SU-DHL-6 (cell line): ENCODE measurements around the gene TMEM130.

Experiments
- H2AFZ ChIP-seq: fragments of 200-600 bp; sonication (generic); 2 replicates; pipeline ENCODE4 v1.6.1; 2014; ENCODE audit warnings: low read depth, mild to moderate bottlenecking, moderate library complexity, mixed read lengths, antibody characterized with exemption, low read length; ENCODE audit not compliant: severe bottlenecking
- H3F3A ChIP-seq: fragments of 200-600 bp; shearing (Covaris generic); 2 replicates; pipeline ENCODE4 v1.6.0; 2016; ENCODE audit warnings: antibody characterized with exemption, mild to moderate bottlenecking; ENCODE audit not compliant: insufficient read depth
- H3K27ac ChIP-seq: fragments of 200-600 bp; sonication (generic); 2 replicates; pipeline ENCODE4 v1.5.1; 2016; ENCODE audit warnings: low read depth, mild to moderate bottlenecking, low read length, moderate library complexity, mixed read lengths
- H3K27me3 ChIP-seq: fragments of 200-600 bp; sonication (generic), shearing (Covaris generic); 2 replicates; pipeline ENCODE4 v1.6.0; 2014; ENCODE audit warnings: mild to moderate bottlenecking, low read length
- H3K36me3 ChIP-seq: fragments of 200-600 bp; sonication (generic); 2 replicates; pipeline ENCODE4 v1.6.1; 2014; ENCODE audit warnings: mild to moderate bottlenecking, low read length, mixed read lengths
- H3K4me2 ChIP-seq: fragments of 300-600, 200-600 bp; shearing (Covaris generic), sonication (generic); 2 replicates; pipeline ENCODE4 v1.6.0; 2014; ENCODE audit warnings: low read length, low read depth, mild to moderate bottlenecking; ENCODE audit not compliant: poor library complexity, severe bottlenecking
- H3K4me3 ChIP-seq: fragments of 200-600 bp; sonication (generic); 2 replicates; pipeline ENCODE4 v1.5.1; 2014; ENCODE audit warnings: antibody characterized with exemption, low read length, mild to moderate bottlenecking, mixed read lengths; ENCODE audit not compliant: insufficient read depth, poor library complexity, severe bottlenecking
- H3K79me2 ChIP-seq: fragments of 200-600 bp; sonication (generic); 2 replicates; pipeline ENCODE4 v1.6.1; 2014; ENCODE audit warnings: mild to moderate bottlenecking, low read length, moderate library complexity; ENCODE audit not compliant: insufficient read depth
- H3K9ac ChIP-seq: fragments of 200-600 bp; sonication (generic); 2 replicates; pipeline ENCODE4 v1.7.0; 2014; ENCODE audit warnings: mild to moderate bottlenecking, low read length
- H3K9me2 ChIP-seq: fragments of 200-600 bp; sonication (generic); replicated peaks from 2 replicates; pipeline ENCODE4 v1.6.1; 2014; ENCODE audit warnings: low read length; ENCODE audit not compliant: insufficient read depth
- H3K9me3 ChIP-seq: fragments of 200-600 bp; sonication (generic); 2 replicates; pipeline ENCODE4 v1.6.1; 2014; ENCODE audit warnings: low read length, mixed read lengths; ENCODE audit not compliant: insufficient read depth
- H4K20me1 ChIP-seq: fragments of 200-600 bp; sonication (generic); 2 replicates; pipeline ENCODE4 v1.6.1; 2014; ENCODE audit warnings: low read depth, mild to moderate bottlenecking, antibody characterized with exemption, low read length, moderate library complexity, mixed read lengths
- EZH2phosphoT487 ChIP-seq: fragments of 200-600 bp; sonication (generic), shearing (Covaris generic); conservative IDR thresholded peaks from 2 replicates; pipeline ENCODE4 v1.6.1; 2018; ENCODE audit warnings: mild to moderate bottlenecking, antibody characterized with exemption, low read length, moderate library complexity, mixed read lengths
- TF ChIP-seq, protein P1 (sequence below): fragments of 200-600 bp; sonication (generic); IDR thresholded peaks from one replicate; pipeline ENCODE4 v1.5.1; 2017; ENCODE audit warnings: antibody characterized with exemption, mild to moderate bottlenecking, low read length, moderate library complexity; ENCODE audit not compliant: insufficient read depth, poor library complexity, severe bottlenecking

The TMEM130 gene

DNA sequence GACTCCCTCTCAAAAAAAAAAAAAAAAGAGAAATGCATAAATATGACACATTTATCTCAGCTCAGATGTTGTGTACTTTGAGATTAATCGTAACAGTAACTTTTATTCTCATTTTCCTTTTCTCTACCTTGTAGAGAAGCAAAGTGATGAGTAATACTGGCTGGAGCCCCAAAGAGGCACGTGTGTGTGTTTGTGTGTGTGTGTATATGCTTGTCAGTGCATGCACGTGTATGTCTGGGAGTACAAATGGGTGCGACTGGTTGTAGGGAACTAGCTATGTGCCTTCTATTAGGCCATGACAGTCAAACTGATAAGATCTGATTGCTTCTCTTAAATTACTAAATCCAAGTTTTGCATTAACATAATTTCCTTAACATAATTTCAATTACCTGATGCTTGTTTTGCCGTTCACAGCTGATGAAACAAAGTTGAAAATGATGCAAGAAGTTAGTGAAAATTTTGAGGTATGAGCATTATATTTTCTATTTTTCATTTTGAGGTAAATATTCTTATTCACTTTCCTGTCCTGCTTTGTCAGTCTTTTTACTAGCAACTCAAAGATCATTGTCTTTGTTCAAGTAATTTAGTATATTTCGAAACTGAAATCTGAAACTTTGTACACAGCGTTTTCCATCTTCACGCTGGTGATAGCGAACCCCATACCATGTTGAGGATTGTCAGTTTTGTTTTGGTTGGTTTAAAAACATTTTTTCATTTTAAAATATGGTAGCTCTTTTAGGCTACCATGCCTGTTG lies 11.9 kb upstream of the TMEM130 start:
- Histone ChIP-seq H3K4me2 (no peak overlapping the region), H3K27me3 (no peaks in the 10 kb centered on the region), H2AFZ (no peak overlapping the region), H3K9ac (no peak overlapping the region), H3K36me3 (peaks cover 29% of the 10 kb centered on the region), H3K9me3 (no peaks in the 10 kb centered on the region), H3F3A (peaks cover 7% of the 10 kb centered on the region; the same call in 1 of the 2 replicates), H3K79me2 (peaks cover 61% of the 10 kb centered on the region), H3K9me2 (no peaks in the 10 kb centered on the region), H3K4me3 (no peak overlapping the region), H3K27ac (no peak overlapping the region), H4K20me1 (peaks cover 7% of the 10 kb centered on the region; the same call in 1 of the 2 replicates)
- TF ChIP-seq, protein P1, sequence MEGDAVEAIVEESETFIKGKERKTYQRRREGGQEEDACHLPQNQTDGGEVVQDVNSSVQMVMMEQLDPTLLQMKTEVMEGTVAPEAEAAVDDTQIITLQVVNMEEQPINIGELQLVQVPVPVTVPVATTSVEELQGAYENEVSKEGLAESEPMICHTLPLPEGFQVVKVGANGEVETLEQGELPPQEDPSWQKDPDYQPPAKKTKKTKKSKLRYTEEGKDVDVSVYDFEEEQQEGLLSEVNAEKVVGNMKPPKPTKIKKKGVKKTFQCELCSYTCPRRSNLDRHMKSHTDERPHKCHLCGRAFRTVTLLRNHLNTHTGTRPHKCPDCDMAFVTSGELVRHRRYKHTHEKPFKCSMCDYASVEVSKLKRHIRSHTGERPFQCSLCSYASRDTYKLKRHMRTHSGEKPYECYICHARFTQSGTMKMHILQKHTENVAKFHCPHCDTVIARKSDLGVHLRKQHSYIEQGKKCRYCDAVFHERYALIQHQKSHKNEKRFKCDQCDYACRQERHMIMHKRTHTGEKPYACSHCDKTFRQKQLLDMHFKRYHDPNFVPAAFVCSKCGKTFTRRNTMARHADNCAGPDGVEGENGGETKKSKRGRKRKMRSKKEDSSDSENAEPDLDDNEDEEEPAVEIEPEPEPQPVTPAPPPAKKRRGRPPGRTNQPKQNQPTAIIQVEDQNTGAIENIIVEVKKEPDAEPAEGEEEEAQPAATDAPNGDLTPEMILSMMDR, result no peak
- TF ChIP-seq EZH2phosphoT487, result no peak

DNA sequence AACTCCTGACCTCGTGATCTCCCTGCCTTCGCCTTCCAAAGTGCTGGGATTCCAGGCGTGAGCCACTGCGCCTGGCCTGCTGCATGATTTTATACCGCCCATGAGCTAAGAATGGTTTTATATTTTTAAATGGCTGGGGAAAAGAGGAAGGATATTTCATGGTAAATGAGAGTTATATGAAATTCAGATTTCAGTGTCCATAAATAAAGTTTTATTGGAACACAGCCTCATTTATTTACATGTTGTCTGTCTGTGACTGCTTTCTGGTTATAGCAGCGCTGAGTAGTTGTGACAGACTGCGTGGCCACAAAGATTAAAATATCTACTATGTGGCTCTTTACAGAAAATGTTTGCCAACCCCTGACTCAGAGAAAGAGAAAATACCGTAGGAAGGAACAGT lies 10.7 kb upstream of the TMEM130 start:
- Histone ChIP-seq H3K27ac (no peak overlapping the region), H3K27me3 (no peaks in the 10 kb centered on the region), H2AFZ (no peak overlapping the region), H3K9me2 (no peaks in the 10 kb centered on the region), H4K20me1 (peaks cover 6% of the 10 kb centered on the region; the same call in 1 of the 2 replicates), H3K36me3 (peaks cover 25% of the 10 kb centered on the region), H3K9me3 (no peaks in the 10 kb centered on the region), H3K9ac (no peak overlapping the region), H3K4me2 (no peak overlapping the region), H3K79me2 (peaks cover 53% of the 10 kb centered on the region), H3K4me3 (no peak overlapping the region), H3F3A (peaks cover 7% of the 10 kb centered on the region; the same call in 1 of the 2 replicates)
- no peak for TF ChIP-seq EZH2phosphoT487

DNA sequence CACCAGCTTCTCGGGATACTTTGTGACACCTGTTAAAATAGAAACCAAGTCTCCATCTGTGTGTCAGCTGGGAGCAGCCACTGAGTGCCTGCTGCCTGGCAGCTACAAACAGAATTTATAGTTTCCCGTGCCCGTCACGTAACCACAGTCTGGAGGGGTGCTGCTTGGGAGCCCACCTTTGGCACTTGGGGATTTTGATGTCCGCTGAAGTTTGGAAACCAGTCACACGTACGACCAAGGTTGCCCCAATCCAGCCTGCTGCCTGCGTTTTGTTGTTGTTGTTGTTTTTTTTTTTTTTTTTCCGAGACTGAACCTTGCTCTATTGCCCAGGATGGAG lies 10.1 kb upstream of the TMEM130 start:
- H3K27me3 ChIP-seq, result no peaks in the 10 kb centered on the region
- H3K79me2 ChIP-seq, result peaks cover 47% of the 10 kb centered on the region
- H3F3A ChIP-seq, result peaks cover 7% of the 10 kb centered on the region; the same call in 1 of the 2 replicates
- peak overlapping the region; percentile 92 for H3K4me2 ChIP-seq
- H4K20me1 ChIP-seq, result peaks cover 6% of the 10 kb centered on the region; the same call in 1 of the 2 replicates
- no peak overlapping the region for H2AFZ ChIP-seq
- H3K9ac ChIP-seq, result peak overlapping the region; percentile 96
- H3K4me3 ChIP-seq, result peak overlapping the region; percentile 89
- TF ChIP-seq, protein P1, result no peak
- no peak for TF ChIP-seq EZH2phosphoT487
- H3K9me2 ChIP-seq, result no peaks in the 10 kb centered on the region
- H3K36me3 ChIP-seq, result peaks cover 25% of the 10 kb centered on the region
- H3K27ac ChIP-seq, result peak overlapping the region; percentile 79
- no peaks in the 10 kb centered on the region for H3K9me3 ChIP-seq
